NCI-H345 treated with DMSO at 0.1 percent for 48 hours (cell line): ENCODE results near the gene TUBGCP2.

Experiments used
- DNase-seq: peaks from one replicate; lab custom pipeline; 2025; ENCODE audit not compliant: unreplicated experiment; lab: John Stamatoyannopoulos, UW

The TUBGCP2 gene

DNA sequence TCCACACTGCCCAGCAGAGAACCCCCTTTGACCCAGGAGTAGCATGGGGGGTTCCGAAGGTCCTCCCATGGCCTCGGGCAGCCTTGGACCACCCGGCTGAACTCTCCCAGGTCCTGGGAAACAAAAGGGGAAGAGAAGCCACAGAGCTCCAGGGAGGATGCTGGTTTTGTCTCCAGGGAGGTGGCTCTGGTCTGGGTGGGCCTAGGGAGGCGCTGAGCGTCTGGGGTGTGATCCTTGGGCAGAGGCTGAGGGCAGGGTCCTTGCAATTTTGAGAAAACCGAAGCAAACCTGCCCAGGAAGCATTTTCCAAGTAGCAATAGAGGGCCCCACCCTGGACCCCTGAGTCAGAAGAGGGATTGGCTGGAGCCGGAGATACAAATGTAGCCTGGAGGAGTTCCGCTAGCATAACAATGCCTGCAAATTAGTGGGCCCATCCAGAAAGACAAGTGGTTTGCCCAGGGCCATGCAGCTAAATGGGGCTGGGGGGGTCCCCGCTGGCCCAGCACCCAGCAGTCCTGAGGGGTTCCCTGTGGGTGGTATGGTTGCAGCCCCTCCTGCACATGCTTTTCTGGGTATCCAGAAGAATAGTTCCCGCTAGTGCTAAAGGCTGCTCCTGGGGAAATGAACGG, 76.6 kb downstream of the TUBGCP2 start:
- DNase-seq, result no peak

DNA sequence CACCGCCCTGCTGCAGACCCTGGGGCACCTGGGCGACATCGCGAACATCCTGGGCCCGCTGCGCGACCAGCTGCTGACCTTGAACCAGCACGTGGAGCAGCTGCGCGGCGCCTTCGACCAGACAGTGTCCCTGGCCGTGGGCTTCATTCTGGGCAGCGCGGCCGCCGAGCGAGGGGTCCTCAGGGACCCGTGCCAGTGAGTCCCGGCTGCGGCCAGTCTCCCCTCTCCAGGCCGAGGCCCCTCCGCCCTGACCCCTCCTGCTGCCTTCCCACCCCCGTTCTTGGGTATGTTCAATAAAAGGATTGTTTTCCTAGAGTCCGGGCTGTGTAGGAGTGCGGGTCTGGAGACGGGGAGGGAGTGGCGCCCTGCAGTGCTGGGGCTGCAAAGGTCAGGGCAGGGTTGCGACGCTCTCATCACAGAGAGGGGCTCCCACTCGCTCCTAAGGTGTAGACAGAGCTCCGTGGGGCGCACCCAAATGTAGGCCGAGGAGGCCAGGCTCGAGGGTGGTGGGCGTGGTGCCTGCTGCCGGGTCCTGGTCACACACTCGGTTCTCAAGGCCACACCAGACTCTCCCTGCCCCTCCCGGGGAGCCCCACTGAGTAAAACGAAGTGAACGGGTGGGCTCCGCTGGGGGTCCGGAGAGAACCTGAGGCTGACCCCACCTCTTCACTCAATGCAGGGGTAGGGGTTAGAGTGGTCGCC, 77.3 kb downstream of the TUBGCP2 start:
- DNase-seq, result no peak

DNA sequence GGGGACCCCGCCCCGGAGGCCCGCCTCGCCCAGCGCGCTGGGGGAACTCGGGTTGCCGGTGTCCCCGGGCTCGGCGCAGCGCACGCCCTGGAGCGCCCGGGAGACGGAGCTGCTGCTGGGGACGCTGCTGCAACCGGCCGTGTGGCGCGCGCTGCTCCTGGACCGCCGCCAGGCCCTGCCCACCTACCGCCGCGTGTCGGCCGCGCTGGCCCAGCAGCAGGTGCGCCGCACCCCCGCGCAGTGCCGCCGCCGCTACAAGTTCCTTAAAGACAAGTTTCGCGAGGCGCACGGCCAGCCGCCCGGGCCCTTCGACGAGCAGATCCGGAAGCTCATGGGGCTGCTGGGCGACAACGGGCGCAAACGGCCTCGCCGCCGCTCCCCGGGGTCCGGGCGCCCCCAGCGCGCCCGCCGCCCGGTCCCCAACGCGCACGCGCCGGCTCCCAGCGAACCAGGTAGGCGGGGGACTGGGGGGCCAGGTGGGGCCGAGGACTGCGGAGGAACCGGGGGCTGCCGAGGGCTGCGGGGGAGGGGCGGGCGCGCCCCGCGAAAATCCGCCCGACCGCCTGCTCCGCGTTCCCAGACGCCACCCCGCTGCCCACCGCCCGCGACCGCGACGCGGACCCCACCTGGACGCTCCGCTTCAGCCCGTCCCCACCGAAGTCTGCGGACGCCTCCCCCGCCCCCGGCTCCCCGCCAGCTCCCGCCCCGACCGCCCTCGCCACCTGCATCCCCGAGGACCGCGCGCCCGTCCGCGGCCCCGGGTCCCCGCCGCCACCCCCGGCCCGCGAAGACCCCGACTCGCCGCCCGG, 78.1 kb downstream of the TUBGCP2 start:
- DNase-seq, result no peak

DNA sequence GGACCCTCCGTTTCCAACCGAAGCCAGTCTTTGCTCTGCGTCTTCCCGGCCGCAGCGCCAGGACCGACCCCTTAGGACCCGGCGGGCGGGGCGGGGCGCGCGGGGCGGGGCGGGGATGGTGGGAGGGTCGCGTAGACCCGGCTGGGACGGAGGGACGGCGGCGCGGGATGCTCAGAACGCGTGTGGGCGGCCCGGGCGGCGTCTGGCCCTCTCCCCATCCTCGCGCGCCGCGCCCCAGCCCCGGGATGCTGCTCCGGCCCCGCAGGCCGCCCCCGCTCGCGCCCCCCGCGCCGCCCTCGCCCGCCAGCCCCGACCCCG, 78.7 kb downstream of the TUBGCP2 start, which contains the start of gene UTF1:
Gene UTF1, plus strand, starts transcription at position 174 of the 318 bp plus-strand sequence. Its CDS starts 72 bp downstream, at position 246.
- no peak for DNase-seq

DNA sequence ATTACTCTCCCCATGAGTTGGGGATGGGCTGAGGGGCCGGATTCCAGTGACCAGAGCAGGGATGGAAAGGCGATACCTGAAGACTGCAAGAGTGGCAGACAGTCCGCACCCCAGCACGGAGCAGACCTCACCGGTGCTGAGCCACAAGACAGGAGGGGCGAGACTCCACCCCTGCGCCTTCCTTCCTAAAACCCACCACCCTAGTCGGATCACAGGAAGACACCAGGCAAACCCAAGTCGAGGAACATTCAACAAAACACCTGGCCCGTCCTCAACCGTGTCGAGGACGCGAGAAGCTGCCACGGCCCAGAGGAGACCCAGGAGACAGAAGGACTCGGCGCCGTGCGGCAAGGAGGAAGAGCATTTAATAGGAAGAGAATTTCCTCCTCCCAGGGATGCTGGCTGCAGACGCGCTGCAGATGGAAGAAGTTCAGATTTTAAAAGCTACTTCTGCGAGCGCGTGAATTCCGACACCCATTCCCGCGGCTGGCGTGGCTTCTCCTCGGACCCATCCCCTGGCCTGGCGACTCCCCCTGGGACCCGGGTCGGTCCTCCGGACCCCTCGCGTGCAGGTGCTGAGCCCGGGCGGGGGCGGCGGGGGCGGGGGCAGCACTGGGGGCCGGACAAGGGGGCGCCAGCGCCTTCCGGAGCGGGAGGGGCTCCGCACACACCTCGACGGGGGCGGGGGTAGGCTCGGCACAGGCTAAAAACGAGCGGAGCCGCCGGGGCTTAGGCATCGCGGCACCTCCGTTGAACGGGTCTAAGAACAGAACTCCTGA, 79.2 kb downstream of the TUBGCP2 start:
- no peak for DNase-seq
